GM21576 (cell line): Measurements from ENCODE around the gene PPFIA1.

Source experiments
- ATAC-seq: cut with Tn5 transposase; IDR thresholded peaks from one replicate; pipeline ENCODE4 v1.9.1; 2021; ENCODE audit warnings: mild to moderate bottlenecking, moderate library complexity; ENCODE audit not compliant: unreplicated experiment

Gene PPFIA1

GRCh38 chr11:70352601-70353000 lies 82.1 kb downstream of the PPFIA1 start:
- no peak for ATAC-seq

- ATAC-seq: no peak
Measured at GRCh38 chr11:70353329-70353728, 82.8 kb downstream of the PPFIA1 start.

DNA sequence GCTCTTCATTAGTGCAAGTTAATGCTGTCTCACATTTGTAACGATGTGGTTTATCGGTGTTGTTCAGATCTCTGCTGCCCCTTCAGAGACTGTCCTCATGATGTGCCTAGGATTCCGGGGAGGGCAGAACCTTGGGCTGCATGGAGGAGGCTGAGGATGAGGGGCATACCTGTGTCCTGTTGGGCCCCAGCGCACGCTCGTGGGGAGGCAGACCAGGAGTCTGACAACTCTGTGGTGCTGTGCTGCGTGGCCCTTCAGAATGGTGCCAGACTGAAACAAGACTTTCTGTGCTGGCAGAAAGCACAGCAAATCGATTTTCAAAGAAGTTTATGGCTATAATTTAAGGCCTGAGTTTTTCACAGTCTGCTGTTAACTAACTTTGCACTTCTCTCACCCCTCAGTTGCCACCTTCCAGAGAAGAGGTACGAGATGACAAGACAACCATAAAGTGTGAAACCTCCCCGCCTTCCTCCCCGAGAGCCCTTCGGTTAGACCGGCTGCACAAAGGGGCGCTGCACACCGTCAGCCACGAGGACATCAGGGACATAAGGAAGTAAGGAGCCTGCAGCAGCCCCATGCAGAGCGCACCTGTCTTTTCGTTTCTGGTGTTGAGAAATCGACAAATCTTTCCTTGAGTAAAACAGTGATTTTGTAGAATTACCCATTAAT lies 83.5 kb downstream of the PPFIA1 start:
- no peak for ATAC-seq

DNA sequence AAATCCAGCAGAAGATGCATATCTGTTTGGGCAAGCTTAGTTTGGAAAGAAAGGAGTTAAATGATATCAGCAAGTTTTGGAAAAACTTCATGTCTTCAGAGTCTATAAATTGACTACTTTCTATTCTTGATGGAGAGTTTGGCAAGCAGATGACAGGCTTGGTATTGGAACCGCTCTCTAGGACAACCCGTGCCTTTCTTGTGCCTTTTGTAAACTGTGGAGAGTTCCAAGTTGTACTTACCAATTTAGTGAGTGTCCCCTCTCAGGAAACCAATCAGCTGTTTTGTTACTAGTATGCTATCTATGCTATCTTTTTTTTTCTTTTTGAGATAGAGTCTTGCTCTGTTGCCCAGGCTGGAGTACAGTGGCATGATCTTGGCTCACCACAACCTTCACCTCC lies 84.1 kb downstream of the PPFIA1 start:
- no peak for ATAC-seq

GRCh38 chr11:70358753-70359152 lies 88.3 kb downstream of the PPFIA1 start:
- ATAC-seq: no peak

- ATAC-seq: no peak
Measured at GRCh38 chr11:70359451-70360205, 89.1 kb downstream of the PPFIA1 start.

DNA sequence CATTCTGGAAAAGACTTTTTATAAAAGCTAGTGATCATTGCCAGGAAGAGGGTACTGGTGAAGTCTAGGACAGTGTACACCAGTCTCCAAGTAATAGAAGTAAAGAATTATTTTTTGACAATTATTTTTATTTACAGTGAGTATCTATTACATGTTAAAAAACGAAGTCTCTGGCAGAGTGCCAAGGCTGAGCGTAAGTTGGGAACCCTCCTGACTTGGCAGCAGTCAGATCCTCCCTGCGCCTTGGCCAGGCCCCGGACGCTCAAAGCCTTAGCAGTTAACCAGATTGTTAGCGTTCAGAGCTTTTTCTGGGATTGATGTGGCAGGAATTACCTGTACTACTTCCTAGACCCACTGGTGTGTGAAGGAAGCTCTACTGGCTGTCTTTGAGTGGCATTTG lies 89.7 kb downstream of the PPFIA1 start:
- ATAC-seq: no peak

DNA sequence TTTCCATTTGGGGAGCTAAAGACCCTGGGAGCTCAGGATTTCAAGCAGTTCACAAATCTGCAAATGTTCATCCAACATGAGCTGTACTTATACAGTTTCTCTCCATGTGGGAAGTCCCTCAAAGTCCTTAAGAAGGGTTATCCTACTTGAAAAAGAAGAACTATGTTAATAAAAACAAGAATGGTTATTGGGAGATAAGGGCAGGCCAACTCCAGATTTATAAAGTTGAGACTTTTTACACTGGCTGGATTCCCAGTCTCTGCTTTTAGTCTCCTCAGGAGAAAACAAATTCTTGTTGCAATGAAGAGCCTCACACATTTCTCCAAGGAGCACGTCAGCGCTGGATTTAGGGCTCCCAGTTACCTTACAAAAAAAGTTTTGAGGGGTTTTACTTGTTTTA lies 93.7 kb downstream of the PPFIA1 start:
- no peak for ATAC-seq

DNA sequence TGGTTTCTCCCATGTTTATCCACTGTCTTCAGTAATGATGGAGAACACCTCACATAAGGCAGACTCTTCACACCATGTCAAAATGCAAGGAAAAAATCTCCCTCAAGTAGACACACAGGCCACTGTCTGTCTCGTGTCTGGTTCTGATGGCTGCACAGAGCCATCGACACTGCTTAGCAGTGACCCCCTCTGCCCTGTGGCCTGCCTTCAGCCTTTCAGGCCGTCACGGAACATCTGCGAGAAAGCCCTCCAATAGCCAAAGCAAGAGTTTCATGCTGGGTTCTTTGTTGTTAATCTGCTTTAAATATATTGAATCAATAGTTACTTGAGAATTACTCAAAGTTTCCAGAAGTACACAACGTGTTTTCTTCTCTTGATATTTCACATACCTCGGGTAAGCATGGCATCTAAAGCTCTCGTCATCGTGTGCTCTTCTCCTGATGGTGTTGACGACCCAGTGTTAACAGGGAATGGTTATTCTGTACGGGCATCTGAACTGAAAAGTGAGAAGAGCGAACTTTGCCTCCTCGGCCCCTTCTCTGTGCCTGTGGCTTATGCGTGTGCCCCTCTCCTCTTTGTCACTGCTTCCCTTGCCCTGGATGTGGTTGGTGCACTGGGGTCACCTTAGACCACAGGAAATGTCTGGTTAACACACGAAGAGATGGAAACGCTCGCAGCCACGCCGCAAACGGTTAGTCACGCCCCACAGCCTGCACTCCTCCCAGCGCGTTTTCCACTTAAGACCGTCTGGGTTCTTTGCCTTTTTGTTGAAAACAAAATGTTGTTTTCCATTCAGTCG lies 94.5 kb downstream of the PPFIA1 start:
- no peak for ATAC-seq

DNA sequence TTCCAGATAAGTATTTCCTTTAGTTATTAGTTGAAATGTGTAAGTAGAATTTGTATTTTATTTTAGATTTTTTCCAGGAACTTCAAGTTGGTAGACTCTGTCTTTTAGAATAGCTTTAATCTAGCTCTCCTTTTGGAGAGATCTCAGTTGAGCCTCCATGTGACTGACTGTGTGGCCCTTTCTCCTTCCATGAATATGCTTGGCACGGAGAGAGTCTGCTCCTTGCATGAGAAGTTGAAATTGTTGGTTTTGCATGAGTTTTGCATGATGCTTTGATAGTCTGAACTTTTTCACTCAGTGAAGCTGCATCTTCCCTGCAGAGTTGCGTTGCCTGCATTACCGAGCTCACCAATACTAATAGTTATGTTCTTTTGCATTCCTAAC lies 95.0 kb downstream of the PPFIA1 start:
- ATAC-seq: no peak

DNA sequence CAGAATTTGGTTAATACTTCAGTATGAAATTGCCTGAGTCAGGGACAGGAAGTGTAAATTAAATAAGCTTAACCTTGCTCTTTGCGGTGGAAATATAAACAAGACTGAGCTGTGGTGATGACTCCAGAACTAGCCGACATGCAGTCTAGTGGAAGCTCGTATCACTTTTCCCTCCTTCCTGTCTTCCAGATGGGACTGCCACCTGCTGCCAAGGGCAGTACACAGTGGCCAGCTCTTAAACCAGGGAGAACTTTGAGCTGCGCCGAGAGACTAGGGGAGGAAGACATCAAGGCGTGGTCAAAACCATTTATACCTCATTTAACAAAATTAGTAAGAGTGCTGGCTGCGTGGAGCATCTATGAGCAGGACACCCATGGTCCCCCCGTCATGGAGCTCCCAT lies 96.6 kb downstream of the PPFIA1 start:
- ATAC-seq: no peak

- ATAC-seq: no peak
Measured at GRCh38 chr11:70368961-70369360, 98.5 kb downstream of the PPFIA1 start.

DNA sequence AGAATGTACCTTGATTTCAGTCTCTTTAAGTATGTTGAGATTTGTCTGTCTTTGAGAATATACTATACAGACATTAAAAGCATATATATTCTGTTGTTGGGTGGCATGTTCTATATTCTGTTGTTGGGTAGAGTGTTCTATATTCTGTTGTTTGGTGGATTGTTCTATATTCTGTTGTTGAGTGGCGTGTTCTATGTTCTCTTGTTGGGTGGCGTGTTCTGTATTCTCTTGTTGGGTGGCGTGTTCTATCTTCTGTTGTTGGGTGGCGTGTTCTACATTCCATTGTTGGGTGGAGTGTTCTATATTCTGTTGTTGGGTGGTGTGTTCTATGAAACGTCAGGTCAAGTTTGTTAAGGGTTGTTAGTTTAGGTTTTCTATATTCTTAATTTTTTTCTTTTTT lies 100.8 kb downstream of the PPFIA1 start:
- ATAC-seq: no peak

DNA sequence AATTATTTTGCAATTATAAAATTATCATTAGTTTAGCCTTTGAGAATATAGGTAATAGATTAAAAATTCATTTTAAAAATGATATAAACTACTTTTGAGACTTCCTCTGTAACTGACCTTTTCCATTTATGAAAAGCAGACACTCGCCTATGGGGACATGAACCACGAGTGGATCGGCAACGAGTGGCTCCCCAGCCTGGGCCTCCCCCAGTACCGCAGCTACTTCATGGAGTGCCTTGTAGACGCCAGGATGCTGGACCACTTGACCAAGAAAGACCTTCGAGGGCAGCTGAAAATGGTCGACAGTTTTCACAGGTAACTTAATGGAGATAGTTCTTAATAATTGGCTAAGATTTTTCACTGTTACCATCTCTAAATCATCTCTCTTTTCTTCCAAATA lies 101.6 kb downstream of the PPFIA1 start:
- ATAC-seq: no peak

- ATAC-seq: no peak
Measured at GRCh38 chr11:70376621-70377020, 106.1 kb downstream of the PPFIA1 start.

DNA sequence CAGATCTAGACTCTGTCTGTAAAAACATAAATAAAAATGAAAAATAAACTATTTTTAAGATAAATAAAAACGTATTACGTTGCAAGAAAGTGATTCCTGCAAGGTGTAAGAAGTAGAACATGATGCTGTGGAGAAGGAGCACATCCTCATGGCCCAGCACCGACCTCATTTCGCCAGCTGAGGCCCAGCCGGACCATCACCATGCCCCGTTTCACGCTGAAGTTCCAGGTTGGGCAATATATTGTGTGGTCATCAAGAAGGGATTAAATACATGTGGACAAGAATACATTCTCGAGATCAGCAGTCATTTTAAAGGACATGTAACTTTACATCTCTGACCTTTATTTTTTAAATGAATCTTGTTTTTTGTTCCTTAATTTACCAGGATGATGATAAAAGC lies 107.2 kb downstream of the PPFIA1 start:
- ATAC-seq: no peak

DNA sequence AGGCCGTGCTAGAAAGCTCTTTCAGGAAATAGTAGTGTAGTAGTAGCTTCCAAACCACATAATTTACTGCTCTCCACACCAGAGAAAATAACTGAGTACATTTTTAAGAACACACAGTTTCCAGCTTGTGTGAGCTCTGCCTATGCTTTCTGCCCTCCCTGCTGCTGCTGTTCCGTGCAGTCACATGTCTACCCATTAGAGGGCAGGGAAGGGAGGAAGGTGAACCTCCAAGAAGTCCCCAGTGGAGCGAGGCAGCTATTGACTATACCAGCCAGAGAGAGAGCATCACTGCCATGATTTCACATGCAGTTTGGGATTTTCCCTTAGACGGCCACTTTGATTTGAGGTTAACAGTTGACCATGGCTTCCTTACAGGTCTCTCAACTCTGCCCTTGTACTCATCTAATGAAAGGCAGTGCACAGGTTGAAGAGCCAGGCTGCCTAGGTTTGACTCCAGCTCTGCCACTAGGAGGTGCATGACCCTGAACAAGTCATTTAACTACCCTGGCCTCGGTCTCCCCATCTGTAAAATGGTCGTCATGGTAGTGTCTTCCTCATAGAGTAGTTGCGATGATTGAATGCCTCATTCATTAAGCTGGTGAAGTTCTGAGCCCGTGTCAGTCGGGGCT lies 108.1 kb downstream of the PPFIA1 start:
- ATAC-seq: no peak

DNA sequence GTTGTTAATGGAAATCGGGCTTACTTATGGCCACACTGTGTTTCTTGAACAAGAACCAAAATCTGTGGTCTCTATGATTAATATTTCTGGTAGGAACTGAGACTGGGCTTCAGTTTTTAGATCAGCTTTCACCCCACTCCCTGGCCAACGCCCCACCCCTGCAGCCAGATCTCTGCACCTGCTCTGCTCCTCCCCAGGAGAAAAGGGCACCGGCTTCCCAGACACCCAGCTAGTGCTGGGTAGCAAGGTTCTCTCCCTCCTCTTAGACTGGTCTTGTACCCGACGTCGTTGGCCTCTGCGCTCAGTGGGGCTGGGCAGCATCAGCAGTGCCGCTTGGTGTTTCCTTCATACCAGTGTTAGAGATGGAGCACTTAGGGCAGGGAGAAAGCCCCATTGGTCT lies 110.9 kb downstream of the PPFIA1 start:
- ATAC-seq: no peak

DNA sequence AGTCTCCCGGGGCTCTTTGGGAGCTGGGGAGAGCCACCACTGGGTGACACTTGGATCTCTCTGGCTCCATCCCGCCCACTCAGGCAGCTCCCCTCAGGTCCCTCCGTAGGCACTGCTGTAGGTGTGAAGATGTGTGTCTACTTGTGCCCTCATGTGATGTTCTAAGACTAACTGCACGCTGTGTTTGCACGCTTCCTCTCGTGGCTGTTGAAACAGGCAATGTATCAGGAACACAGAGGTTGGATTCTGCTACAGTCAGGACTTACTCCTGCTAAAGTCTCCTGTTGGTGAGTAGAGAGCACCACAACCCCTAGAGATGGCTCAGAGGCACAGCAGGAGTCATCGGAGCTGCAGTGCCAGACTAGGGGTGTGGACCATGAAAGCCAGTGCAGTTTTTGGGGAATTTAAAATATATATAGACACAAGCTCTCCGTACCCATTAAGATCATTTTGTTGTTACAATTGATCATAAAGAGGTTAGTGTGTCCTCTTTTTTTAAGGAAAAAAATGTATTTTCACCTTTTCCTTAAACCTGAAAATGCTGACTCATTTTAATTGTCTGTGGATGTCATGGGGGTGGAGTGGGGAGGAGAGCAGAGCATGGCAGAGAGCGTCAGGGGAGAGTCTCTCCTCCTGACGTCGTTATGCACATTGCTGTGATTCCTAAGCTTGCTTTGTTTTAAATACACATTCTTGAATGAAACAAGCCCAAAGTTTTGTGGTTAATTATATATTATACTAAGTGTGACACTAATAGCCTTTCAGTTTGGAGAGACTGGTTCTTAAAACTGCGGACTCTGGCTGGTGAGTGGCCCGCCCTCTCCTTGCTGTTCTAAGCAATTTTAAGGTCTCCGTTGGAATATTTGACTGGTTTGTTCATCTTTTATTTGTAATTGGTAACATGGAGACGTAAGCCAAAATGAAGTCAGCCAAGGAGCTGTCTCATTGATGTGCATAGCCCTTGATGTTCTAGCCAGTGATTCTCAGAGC lies 111.7 kb downstream of the PPFIA1 start:
- ATAC-seq: no peak
